Measurements from ENCODE around the gene KLHL8. TPM values are rescaled to one million over a fixed set of nuclear protein-coding genes. Genes with fewer than 3 reads are reported as not detected.

The KLHL8 gene
- total RNA-seq, 1 donor from 2014 or later, result 11.5 TPM

DNA sequence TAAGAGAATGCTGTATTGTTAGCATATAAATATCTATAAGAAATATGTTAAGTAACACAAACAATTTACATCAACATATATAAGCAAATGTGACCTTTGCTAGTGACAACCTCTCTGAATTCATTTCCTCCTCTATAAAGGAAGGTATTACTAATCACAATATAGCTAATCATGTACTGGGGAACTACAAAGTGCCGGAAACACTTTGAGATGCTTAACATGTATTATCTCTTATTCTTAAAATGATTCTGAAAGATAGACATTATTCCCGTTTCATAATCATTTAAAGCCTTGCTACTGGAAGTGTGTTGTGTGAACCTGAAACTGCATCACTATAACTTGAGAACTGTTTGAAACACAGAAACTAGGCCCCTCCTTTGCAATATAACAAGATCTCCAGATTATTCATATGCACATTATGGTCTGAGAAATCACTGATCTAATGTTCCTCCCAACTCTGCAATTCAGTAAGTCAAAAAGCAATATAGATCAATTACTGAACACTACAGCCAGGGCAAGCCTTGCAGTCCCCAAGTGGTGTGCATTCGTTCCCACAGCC lies 54.0 kb downstream of the KLHL8 start:
- TF ChIP-seq, protein P1, sequence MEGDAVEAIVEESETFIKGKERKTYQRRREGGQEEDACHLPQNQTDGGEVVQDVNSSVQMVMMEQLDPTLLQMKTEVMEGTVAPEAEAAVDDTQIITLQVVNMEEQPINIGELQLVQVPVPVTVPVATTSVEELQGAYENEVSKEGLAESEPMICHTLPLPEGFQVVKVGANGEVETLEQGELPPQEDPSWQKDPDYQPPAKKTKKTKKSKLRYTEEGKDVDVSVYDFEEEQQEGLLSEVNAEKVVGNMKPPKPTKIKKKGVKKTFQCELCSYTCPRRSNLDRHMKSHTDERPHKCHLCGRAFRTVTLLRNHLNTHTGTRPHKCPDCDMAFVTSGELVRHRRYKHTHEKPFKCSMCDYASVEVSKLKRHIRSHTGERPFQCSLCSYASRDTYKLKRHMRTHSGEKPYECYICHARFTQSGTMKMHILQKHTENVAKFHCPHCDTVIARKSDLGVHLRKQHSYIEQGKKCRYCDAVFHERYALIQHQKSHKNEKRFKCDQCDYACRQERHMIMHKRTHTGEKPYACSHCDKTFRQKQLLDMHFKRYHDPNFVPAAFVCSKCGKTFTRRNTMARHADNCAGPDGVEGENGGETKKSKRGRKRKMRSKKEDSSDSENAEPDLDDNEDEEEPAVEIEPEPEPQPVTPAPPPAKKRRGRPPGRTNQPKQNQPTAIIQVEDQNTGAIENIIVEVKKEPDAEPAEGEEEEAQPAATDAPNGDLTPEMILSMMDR (IDR thresholded peaks at IDR 0.05), result no peak
- H3K36me3 Mint-ChIP-seq (ENCODE audit: unreplicated experiment), result peaks cover 18% of the 10 kb centered on the region
- no peaks in the 10 kb centered on the region for H3K27me3 Mint-ChIP-seq (ENCODE audit: unreplicated experiment)
- no peak overlapping the region for H3K4me3 Mint-ChIP-seq (ENCODE audit: unreplicated experiment)
- no peaks in the 10 kb centered on the region for H3K4me1 Mint-ChIP-seq (ENCODE audit: unreplicated experiment)
- no peak overlapping the region for H3K27ac Mint-ChIP-seq (ENCODE audit: unreplicated experiment)
- no peaks in the 10 kb centered on the region for H3K9me3 Mint-ChIP-seq (ENCODE audit: unreplicated experiment)
- DNase-seq (ENCODE audit: extremely low spot score, unreplicated experiment), result no peak

DNA sequence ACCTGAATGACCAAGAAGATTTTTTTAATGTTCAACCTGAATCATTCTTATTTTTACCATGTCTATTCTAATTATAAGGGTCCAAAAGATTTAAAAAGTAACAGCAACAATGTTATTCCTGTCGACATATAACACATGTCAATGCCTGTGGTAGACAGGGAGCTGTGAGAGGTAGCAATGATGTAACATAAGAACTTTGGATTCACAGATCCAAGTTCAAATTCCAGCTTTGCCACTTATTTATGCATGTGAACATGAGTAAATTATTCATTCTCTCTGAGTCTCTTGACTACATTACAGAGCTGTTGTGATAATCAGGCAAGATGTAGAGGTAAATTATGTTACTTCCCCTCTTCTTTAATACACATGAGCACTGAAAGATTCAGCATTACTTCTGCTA lies 54.5 kb downstream of the KLHL8 start:
- TF ChIP-seq, protein P1 (IDR thresholded peaks at IDR 0.05), result no peak
- Mint-ChIP-seq H3K9me3 (ENCODE audit: unreplicated experiment) (no peaks in the 10 kb centered on the region), H3K36me3 (ENCODE audit: unreplicated experiment) (peaks cover 18% of the 10 kb centered on the region), H3K27me3 (ENCODE audit: unreplicated experiment) (no peaks in the 10 kb centered on the region), H3K4me1 (ENCODE audit: unreplicated experiment) (no peaks in the 10 kb centered on the region), H3K4me3 (ENCODE audit: unreplicated experiment) (no peak overlapping the region), H3K27ac (ENCODE audit: unreplicated experiment) (no peak overlapping the region)
- no peak for DNase-seq (ENCODE audit: extremely low spot score, unreplicated experiment)

DNA sequence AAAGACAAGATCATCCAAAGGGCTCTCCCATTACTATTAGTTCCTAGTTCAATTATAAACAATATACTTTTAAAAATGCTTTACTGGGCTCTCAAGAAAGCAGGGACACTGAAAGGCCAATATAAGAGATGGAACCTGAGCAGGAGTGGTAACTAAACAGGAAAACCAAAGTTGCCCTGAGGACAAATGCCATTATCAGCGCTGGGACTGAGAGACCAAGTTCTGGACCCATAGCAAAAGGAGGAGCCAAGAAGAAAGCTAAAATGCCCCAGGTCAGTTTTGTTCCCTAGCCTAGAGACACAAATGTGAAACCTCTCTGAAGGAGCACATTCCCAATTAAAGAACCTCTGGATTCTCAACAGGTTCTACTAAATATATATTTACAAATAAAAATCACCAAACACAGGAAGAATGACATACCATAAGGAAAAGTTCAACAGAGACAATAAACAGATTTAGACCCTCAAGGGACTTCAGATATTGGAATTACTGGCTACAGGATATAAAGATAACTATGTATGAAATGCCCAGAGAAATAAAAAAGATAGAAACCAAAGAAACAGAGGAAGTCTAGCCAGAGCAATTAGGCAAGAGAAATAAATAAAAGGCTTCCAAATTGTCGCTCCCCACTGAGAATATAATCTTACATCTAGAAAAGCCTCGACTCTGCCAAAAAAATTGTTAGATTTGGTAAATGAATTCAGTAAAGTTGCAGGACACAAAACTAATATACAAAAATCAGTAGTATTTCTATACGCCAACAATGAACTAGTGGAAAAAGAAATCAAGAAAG lies 67.1 kb downstream of the KLHL8 start:
- no peak overlapping the region for H3K4me3 Mint-ChIP-seq (ENCODE audit: unreplicated experiment)
- DNase-seq (ENCODE audit: extremely low spot score, unreplicated experiment), result no peak
- H3K36me3 Mint-ChIP-seq (ENCODE audit: unreplicated experiment), result no peaks in the 10 kb centered on the region
- H3K9me3 Mint-ChIP-seq (ENCODE audit: unreplicated experiment), result no peaks in the 10 kb centered on the region
- H3K27me3 Mint-ChIP-seq (ENCODE audit: unreplicated experiment), result no peaks in the 10 kb centered on the region
- H3K4me1 Mint-ChIP-seq (ENCODE audit: unreplicated experiment), result peaks cover 10% of the 10 kb centered on the region
- H3K27ac Mint-ChIP-seq (ENCODE audit: unreplicated experiment), result no peak overlapping the region
- TF ChIP-seq, protein P1 (IDR thresholded peaks at IDR 0.05), result no peak

DNA sequence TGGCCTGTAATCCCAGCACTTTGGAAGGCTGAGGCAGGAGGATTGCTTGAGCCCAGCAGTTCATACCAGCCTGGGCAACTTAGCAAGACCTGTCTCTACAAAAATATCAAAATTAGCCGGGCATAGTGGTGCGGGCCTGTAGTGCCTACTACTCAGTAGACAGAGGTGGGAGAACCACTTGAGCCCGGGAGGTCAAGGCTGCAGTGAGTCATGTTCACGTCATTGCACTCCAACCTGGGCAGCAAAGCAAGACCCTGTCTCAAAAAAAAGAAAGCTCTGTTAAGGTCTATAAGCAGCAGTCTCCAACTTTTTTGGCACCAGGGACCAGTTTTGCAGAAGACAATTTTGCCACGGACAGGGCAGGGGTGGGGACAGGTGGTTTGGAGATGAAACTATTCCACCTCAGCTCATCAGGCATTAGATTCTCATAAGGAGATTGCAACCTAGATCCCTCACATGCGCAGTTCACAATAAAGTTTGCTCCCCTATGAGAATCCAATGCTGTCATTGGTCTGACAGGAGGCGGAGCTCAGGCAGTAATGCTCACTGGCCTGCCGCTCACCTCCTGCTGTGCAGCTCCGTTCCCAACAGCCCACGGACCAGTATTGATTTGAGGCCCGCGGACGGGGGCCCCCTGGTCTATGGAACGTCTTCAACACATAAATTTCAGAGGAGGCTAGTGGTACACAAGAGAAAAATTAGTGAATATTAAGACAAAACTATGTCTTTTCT lies 67.9 kb downstream of the KLHL8 start:
- Mint-ChIP-seq H3K36me3 (ENCODE audit: unreplicated experiment) (no peaks in the 10 kb centered on the region), H3K4me1 (ENCODE audit: unreplicated experiment) (peaks cover 10% of the 10 kb centered on the region), H3K27ac (ENCODE audit: unreplicated experiment) (no peak overlapping the region), H3K9me3 (ENCODE audit: unreplicated experiment) (no peaks in the 10 kb centered on the region), H3K27me3 (ENCODE audit: unreplicated experiment) (no peaks in the 10 kb centered on the region), H3K4me3 (ENCODE audit: unreplicated experiment) (no peak overlapping the region)
- TF ChIP-seq, protein P1 (IDR thresholded peaks at IDR 0.05), result no peak
- DNase-seq (ENCODE audit: extremely low spot score, unreplicated experiment), result no peak

DNA sequence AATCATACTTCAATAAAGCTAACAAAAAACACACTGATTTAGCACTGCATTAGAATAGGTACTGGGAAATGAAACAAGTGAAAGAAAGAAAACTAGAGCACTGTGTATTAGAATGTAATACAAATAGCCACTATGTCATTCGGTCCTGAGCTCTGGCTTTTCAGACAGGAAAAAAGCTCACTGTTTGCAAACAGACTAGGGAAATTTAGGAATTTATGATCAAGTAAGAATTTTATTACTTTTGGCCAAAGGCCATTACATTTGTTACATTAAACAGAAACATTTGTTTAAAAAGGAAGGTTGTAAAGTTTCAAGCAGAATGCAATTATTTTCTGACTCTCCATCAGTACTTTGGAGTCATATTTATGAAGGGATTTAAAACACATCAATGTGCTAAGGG lies 68.7 kb downstream of the KLHL8 start:
- H3K9me3 Mint-ChIP-seq (ENCODE audit: unreplicated experiment), result no peaks in the 10 kb centered on the region
- no peak for DNase-seq (ENCODE audit: extremely low spot score, unreplicated experiment)
- no peaks in the 10 kb centered on the region for H3K36me3 Mint-ChIP-seq (ENCODE audit: unreplicated experiment)
- peaks cover 10% of the 10 kb centered on the region for H3K4me1 Mint-ChIP-seq (ENCODE audit: unreplicated experiment)
- no peak overlapping the region for H3K27ac Mint-ChIP-seq (ENCODE audit: unreplicated experiment)
- no peak overlapping the region for H3K4me3 Mint-ChIP-seq (ENCODE audit: unreplicated experiment)
- no peaks in the 10 kb centered on the region for H3K27me3 Mint-ChIP-seq (ENCODE audit: unreplicated experiment)
- TF ChIP-seq, protein P1 (IDR thresholded peaks at IDR 0.05), result no peak
